Measurements from ENCODE around the gene MRPL48.

GRCh38 chr11:73888244-73888643 lies 100.6 kb downstream of the MRPL48 start:
- TF ChIP-seq, protein P1, sequence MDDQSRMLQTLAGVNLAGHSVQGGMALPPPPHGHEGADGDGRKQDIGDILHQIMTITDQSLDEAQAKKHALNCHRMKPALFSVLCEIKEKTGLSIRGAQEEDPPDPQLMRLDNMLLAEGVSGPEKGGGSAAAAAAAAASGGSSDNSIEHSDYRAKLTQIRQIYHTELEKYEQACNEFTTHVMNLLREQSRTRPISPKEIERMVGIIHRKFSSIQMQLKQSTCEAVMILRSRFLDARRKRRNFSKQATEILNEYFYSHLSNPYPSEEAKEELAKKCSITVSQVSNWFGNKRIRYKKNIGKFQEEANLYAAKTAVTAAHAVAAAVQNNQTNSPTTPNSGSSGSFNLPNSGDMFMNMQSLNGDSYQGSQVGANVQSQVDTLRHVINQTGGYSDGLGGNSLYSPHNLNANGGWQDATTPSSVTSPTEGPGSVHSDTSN (IDR thresholded peaks at IDR 0.05): no peak
- TF ChIP-seq POLR2A (IDR thresholded peaks at IDR 0.05; ENCODE audit: low read length): no peak
- TF ChIP-seq MAFK (IDR thresholded peaks at IDR 0.05; ENCODE audit: partially characterized antibody): no peak
- TF ChIP-seq EP300 (IDR thresholded peaks at IDR 0.05): no peak
- no peak for TF ChIP-seq CTCF (IDR thresholded peaks at IDR 0.05)
- TF ChIP-seq MAX (IDR thresholded peaks at IDR 0.05): no peak
- no peak for TF ChIP-seq CBX8 (IDR thresholded peaks at IDR 0.05)
- TF ChIP-seq, protein P2, sequence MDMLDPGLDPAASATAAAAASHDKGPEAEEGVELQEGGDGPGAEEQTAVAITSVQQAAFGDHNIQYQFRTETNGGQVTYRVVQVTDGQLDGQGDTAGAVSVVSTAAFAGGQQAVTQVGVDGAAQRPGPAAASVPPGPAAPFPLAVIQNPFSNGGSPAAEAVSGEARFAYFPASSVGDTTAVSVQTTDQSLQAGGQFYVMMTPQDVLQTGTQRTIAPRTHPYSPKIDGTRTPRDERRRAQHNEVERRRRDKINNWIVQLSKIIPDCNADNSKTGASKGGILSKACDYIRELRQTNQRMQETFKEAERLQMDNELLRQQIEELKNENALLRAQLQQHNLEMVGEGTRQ (IDR thresholded peaks at IDR 0.05): no peak
- TF ChIP-seq ESRRA (IDR thresholded peaks at IDR 0.05; ENCODE audit: borderline replicate concordance, low read length): no peak

All from A549 (cell line).